ENCODE results near the gene CES1. TPM values are rescaled to one million over a fixed set of nuclear protein-coding genes. Genes with fewer than 3 reads are reported as not detected.
"Not testable (repeated sequence)": the region's sequence is repeated elsewhere in the genome, so short reads cannot be mapped to it uniquely, and the experiment has no call there.

Gene CES1
- total and polyA plus RNA-seq, 9 donors = 1.5 to 114 (median 24.6) TPM

DNA sequence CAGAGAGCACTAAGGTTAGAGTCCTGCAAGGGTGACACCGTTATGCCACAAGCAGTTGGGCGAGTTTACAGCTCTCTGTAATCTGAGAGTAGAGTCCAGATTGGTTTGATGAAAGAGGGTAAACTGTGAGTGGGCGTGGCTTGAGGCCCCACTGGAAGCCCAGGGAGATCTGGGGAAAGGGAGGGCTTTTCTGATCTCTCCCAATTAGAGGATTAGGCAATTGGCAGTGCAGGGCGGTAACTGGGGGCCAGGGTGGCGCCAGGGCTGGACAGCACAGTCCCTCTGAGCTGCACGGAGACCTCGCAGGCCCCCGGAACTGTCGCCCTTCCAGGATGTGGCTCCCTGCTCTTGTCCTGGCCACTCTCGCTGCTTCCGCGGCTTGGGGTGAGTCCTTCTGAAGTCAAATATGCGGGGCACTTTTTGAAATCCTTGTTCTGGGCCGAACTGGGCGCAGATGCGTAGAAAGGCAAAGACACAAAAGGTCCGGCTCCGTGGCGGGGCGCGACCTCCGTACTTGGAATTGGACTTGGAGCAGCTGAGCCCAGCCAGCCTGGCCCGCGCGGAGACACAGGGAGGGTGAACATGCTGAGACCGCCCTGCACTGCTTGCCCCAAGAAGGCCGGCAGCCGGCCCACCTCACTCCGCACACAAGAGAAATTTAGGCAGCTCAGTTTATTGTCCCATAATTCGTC is 72.4 kb downstream of the CES1 start:
- TF ChIP-seq, protein P1, sequence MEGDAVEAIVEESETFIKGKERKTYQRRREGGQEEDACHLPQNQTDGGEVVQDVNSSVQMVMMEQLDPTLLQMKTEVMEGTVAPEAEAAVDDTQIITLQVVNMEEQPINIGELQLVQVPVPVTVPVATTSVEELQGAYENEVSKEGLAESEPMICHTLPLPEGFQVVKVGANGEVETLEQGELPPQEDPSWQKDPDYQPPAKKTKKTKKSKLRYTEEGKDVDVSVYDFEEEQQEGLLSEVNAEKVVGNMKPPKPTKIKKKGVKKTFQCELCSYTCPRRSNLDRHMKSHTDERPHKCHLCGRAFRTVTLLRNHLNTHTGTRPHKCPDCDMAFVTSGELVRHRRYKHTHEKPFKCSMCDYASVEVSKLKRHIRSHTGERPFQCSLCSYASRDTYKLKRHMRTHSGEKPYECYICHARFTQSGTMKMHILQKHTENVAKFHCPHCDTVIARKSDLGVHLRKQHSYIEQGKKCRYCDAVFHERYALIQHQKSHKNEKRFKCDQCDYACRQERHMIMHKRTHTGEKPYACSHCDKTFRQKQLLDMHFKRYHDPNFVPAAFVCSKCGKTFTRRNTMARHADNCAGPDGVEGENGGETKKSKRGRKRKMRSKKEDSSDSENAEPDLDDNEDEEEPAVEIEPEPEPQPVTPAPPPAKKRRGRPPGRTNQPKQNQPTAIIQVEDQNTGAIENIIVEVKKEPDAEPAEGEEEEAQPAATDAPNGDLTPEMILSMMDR (IDR thresholded peaks at IDR 0.05) = no peak
- no peak for TF ChIP-seq EP300 (IDR thresholded peaks at IDR 0.05)
- TF ChIP-seq POLR2A (IDR thresholded peaks at IDR 0.05) = no peak
- Histone ChIP-seq H3K4me1 (ENCODE audit: insufficient read depth) (no peaks in the 10 kb centered on the region), H3K9me3 (no peaks in the 10 kb centered on the region), H3K36me3 (no peaks in the 10 kb centered on the region), H3K27me3 (no peaks in the 10 kb centered on the region), H3K27ac (no peak overlapping the region), H3K4me3 (no peak overlapping the region)
- intact Hi-C loops (cut with DNase I) = loop anchor here in 2 of 4 donors (2.0 to 10.0 kb wide), 2 partner anchors 64 to 70 kb away; no protein-coding TSS in a partner anchor
- DNase-seq = peak in 2 of 5 donors; percentile 23 to 57
- WGBS, 3 donors = 28 to 67% (median 43%) methylated on average over 22 to 30 of the region's 30 CpGs

DNA sequence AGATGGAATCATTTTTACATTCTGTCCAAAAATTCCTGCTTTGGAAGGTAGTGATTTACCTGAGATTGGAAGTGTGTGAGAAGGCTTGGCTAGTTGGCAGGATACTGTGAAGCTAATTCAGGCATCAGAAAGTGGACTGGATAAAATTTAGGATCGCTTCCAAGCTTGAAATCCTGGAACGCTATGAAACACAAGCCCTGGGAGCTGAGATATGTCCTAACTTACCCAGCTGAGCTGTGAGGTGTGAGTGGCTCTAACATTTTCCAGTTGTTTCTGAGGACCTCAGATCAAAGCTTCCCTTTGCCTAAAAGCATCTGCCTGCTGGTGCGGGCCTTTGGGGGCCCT is 73.0 kb downstream of the CES1 start:
- not testable (repeated sequence) for H3K4me3 ChIP-seq; H3K27ac ChIP-seq; H3K36me3 ChIP-seq; DNase-seq; H3K4me1 ChIP-seq (ENCODE audit: insufficient read depth); H3K27me3 ChIP-seq; H3K9me3 ChIP-seq
- intact Hi-C loops (cut with DNase I) = loop anchor here in 2 of 4 donors (2.0 to 10.0 kb wide), 2 partner anchors 65 to 71 kb away; no protein-coding TSS in a partner anchor
- 22 to 34% (median 25%) methylated on average over 3 of the region's 3 CpGs for WGBS, 3 donors

DNA sequence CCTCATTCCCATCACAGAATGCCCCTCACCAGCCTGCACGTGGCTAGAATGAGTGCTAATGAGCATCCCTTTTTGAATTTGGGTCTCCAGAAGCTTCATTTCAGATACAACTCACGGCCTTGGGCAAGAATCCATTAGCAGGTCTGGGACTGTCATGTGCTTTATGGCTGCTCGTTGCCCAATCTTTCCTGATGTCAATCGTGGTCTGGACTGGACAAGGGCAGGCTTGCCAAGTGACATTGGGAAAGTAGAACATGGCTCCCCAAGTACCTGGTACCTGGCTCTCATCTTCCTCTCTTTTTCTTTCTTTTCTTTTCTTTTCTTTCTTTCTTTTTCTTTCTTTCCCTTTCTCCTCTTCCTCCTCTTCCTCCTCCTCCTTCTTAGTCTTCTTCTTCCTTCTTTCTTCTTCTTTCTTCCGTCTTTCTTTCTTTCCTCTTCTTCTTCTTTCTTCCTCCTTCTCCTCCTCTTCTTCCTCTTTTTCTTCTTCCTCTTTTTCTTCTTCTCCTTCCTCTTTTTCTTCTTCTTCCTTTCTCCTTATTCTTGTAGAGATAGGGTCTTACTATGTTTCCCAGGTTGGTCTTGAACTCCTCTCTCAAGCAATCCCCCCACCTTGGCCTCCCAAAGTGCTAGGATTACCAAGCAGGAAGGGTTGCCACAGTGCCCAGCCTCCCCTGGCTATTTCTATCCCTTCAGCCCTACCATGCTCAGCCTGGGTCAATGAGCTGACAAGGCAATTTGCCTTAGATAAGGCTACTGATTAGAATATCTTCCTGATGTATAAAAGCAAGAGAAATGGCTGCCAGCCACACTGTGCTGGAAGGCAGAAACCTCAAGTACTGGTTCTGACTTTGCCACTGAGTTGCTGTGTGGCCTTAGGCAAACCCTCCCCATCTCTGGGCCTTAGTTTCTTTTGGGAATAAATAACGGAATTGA is 75.0 kb downstream of the CES1 start:
- WGBS, 3 donors = 42 to 54% (median 52%) methylated on average over 6 of the region's 6 CpGs
- H3K4me3 ChIP-seq; intact Hi-C loops (cut with DNase I): not testable (repeated sequence)

DNA sequence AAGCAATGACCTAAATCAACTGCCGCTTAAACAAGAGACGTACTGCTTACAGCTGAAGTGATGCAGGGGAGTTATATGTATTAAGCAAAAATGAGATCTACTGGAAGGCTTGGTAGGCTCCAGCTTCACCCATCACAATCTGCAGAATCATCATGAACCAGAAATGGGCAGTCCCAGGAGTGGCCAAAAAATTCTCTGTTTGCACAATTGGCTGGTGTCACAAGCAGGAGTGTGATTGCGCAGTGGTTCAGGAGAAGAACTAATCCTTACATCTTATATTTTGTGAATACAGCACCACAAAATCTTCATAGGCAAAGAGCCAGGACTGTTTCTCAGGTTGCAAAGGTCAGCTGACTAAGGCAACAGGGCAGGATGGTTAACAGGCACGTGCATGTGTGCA is 75.9 kb downstream of the CES1 start:
- TF ChIP-seq EP300 (IDR thresholded peaks at IDR 0.05) = no peak
- TF ChIP-seq, protein P1 (IDR thresholded peaks at IDR 0.05) = no peak
- no peak for TF ChIP-seq POLR2A (IDR thresholded peaks at IDR 0.05)
- Histone ChIP-seq H3K36me3 (no peaks in the 10 kb centered on the region), H3K27me3 (no peaks in the 10 kb centered on the region), H3K4me1 (ENCODE audit: insufficient read depth) (no peaks in the 10 kb centered on the region), H3K27ac (no peak overlapping the region), H3K4me3 (no peak overlapping the region), H3K9me3 (no peaks in the 10 kb centered on the region)
- DNase-seq = no peak
- 64 to 83% (median 67%) methylated on average over 4 of the region's 4 CpGs for WGBS, 3 donors
- intact Hi-C loops (cut with DNase I) = no loop called here

More for the DNA sequence above, 75.0 kb downstream of the CES1 start:
- not testable (repeated sequence) for H3K36me3 ChIP-seq; H3K9me3 ChIP-seq; H3K27ac ChIP-seq; H3K27me3 ChIP-seq; DNase-seq; H3K4me1 ChIP-seq (ENCODE audit: insufficient read depth)

DNA sequence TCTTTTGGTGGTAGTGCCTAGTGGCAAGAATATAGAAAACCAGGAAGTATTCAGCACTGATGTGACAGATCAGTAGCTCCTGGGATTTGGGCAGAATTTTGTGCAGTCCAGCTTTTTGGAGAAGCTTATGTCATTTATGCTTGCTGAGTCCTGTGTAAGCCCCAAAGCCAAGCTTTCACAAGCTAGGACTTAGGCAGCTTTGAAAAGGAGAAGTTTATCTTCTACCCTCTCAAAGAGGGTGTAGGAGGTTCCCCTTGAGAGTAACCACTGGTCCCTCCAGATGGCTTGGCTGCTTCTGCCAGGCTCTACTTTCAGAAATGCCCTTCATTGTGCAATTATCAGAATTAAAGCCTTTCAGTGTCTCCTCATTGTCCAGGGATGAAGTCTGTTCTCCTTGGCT is 78.8 kb downstream of the CES1 start:
- Histone ChIP-seq H3K36me3 (no peaks in the 10 kb centered on the region), H3K4me1 (ENCODE audit: insufficient read depth) (no peaks in the 10 kb centered on the region), H3K9me3 (no peaks in the 10 kb centered on the region), H3K4me3 (no peak overlapping the region), H3K27ac (no peak overlapping the region), H3K27me3 (no peaks in the 10 kb centered on the region)
- TF ChIP-seq, protein P1 (IDR thresholded peaks at IDR 0.05) = no peak
- TF ChIP-seq EP300 (IDR thresholded peaks at IDR 0.05) (no peak), POLR2A (IDR thresholded peaks at IDR 0.05) (no peak)
- no peak for DNase-seq
- intact Hi-C loops (cut with DNase I) = no loop called here

DNA sequence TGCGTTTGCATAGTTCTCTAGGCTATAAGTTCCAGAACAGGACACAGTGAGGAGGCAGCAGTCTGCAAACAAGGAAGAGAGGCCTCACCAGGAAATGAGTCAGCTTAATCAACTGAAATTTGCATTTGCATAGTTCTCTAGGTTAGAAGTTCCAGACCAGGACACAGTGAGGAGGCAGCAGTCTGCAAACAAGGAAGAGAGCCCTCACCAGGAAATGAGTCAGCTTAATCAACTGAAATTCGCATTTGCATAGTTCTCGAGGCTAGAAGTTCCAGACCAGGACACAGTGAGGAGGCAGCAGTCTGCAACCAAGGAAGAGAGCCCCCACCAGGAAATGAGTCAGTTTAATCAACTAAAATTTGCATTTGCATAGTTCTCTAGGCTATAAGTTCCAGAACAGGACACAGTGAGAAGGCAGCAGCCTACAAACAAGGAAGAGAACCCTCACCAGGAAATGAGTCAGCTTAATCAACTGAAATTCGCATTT is 79.7 kb downstream of the CES1 start:
- H3K4me3 ChIP-seq; H3K36me3 ChIP-seq; intact Hi-C loops (cut with DNase I); DNase-seq; H3K27ac ChIP-seq; H3K4me1 ChIP-seq (ENCODE audit: insufficient read depth); H3K9me3 ChIP-seq; H3K27me3 ChIP-seq: not testable (repeated sequence)
- 68 to 78% (median 70%) methylated on average over 4 of the region's 4 CpGs for WGBS, 3 donors

All from ovary (tissue), 9 donors.